H1 (cell line): ENCODE results near the gene TSR1. TPM values are rescaled to one million over a fixed set of nuclear protein-coding genes. Genes with fewer than 3 reads are reported as not detected.

Experiments
- CTCF ChIA-PET: fragments of 300-600 bp; sonication (Branson Sonifier 250); formaldehyde crosslinking; loops from one replicate; lab custom pipeline; 2021; ENCODE audit not compliant: partially characterized antibody; lab: Charles Lee
- POLR2A ChIA-PET: fragments of 300-600 bp; sonication (Branson Sonifier 250); formaldehyde crosslinking; loops from one replicate; lab custom pipeline; 2021; ENCODE audit warnings: inconsistent platforms; ENCODE audit not compliant: partially characterized antibody; lab: Charles Lee
- DNase-seq, 2 experiments: peaks; one replicate each; pipeline versions ENCODE4 v3.0.0 to v3.0.0-alpha.2; 2010 to 2022; ENCODE audit warnings: low spot score in 2 of 2, low read depth in 1 of 2, mixed read lengths in 1 of 2
- FAIRE-seq: peaks from 2 replicates; lab custom pipeline; 2011; peaks lifted over from hg19 to GRCh38; lab: Jason Lieb, UNC
- H2AFZ ChIP-seq: 2 replicates; pipeline ENCODE4 v1.8.1; 2012; ENCODE audit warnings: low read length, inconsistent platforms
- H2AK5ac ChIP-seq: 2 replicates; pipeline ENCODE4 v1.6.1; 2013; ENCODE audit warnings: low read depth, low read length
- H2BK120ac ChIP-seq: replicated peaks from 2 replicates; pipeline ENCODE3; 2013; ENCODE audit warnings: low read depth, low read length, inconsistent platforms
- H2BK12ac ChIP-seq: 2 replicates; pipeline ENCODE4 v1.6.1; 2013; ENCODE audit warnings: low read depth, low read length
- H2BK15ac ChIP-seq: 2 replicates; pipeline ENCODE4 v1.6.1; 2013; ENCODE audit warnings: low read length
- H2BK20ac ChIP-seq: 2 replicates; pipeline ENCODE4 v1.6.1; 2013; ENCODE audit warnings: low read length
- H2BK5ac ChIP-seq: 2 replicates; pipeline ENCODE4 v1.6.1; 2013; ENCODE audit warnings: low read depth, low read length
- H3K14ac ChIP-seq: 2 replicates; pipeline ENCODE4 v1.6.1; 2013; ENCODE audit warnings: inconsistent platforms; ENCODE audit not compliant: insufficient read length
- H3K18ac ChIP-seq: 2 replicates; pipeline ENCODE4 v1.6.1; 2013; ENCODE audit warnings: low read length; ENCODE audit errors: extremely low read depth
- H3K23ac ChIP-seq: 2 replicates; pipeline ENCODE4 v1.6.1; 2013; ENCODE audit warnings: inconsistent platforms; ENCODE audit not compliant: insufficient read length
- H3K23me2 ChIP-seq: 2 replicates; pipeline ENCODE4 v1.6.1; 2013; ENCODE audit warnings: low read depth, low read length
- H3K27ac ChIP-seq: 2 replicates; pipeline ENCODE4 v1.6.1; 2011; ENCODE audit warnings: low read depth, low read length, inconsistent platforms
- H3K27me3 ChIP-seq, 4 experiments: replicated peaks in 1 of 4; 1 replicate in 1 of 4; 2 replicates in 3 of 4; pipeline versions ENCODE4 v1.6.1 to v1.8.1; 2011 to 2013; ENCODE audit warnings: low read length in 3 of 4, mild to moderate bottlenecking in 3 of 4, inconsistent platforms in 2 of 4, mixed read lengths in 2 of 4, moderate library complexity in 1 of 4; ENCODE audit not compliant: control insufficient read depth in 3 of 4, insufficient read depth in 3 of 4; ENCODE audit errors: extremely low read depth in 1 of 4
- H3K36me3 ChIP-seq, 4 experiments: 2 replicates each; pipeline versions ENCODE4 v1.6.1 to v1.8.1; 2011 to 2013; ENCODE audit warnings: mild to moderate bottlenecking in 4 of 4, low read length in 3 of 4, moderate library complexity in 2 of 4, control low read depth in 1 of 4, inconsistent platforms in 1 of 4; ENCODE audit not compliant: insufficient read depth in 4 of 4, control insufficient read depth in 2 of 4
- H3K4ac ChIP-seq: replicated peaks from 2 replicates; pipeline ENCODE3; 2013; ENCODE audit warnings: low read length, low read depth, mixed read lengths, inconsistent platforms; ENCODE audit not compliant: insufficient read length
- H3K4me1 ChIP-seq, 4 experiments: replicated peaks in 1 of 4; 1 replicate in 1 of 4; 2 replicates in 3 of 4; pipeline versions ENCODE4 v1.6.1 to v1.8.1; 2011 to 2013; ENCODE audit warnings: low read length in 3 of 4, inconsistent platforms in 2 of 4, mixed read lengths in 1 of 4; ENCODE audit not compliant: insufficient read depth in 4 of 4, control insufficient read depth in 3 of 4
- H3K4me2 ChIP-seq, 2 experiments: 2 replicates each; pipeline versions ENCODE4 v1.6.1 to v1.8.1; 2011 to 2013; ENCODE audit warnings: low read depth in 2 of 2, low read length in 2 of 2, control low read depth in 1 of 2, inconsistent platforms in 1 of 2, mild to moderate bottlenecking in 1 of 2; ENCODE audit not compliant: insufficient read depth in 1 of 2
- H3K4me3 ChIP-seq, 4 experiments: fragments of 200-600, 300-600 bp in 1 of 4; sonication (generic), shearing (Covaris generic), sonication (Bioruptor Twin) in 1 of 4; 2 replicates each; pipeline versions ENCODE4 v1.5.1 to v1.8.1; 2011 to 2016; ENCODE audit warnings: low read length in 4 of 4, low read depth in 3 of 4, control low read depth in 2 of 4, inconsistent platforms in 2 of 4, mild to moderate bottlenecking in 2 of 4, mixed read lengths in 1 of 4, moderate library complexity in 1 of 4; ENCODE audit not compliant: insufficient read depth in 2 of 4; ENCODE audit errors: extremely low read depth in 1 of 4
- H3K56ac ChIP-seq: replicated peaks from 2 replicates; pipeline ENCODE3; 2013; ENCODE audit warnings: low read depth, mild to moderate bottlenecking, mixed read lengths, low read length, inconsistent platforms; ENCODE audit not compliant: insufficient read length
- H3K79me1 ChIP-seq: 2 replicates; pipeline ENCODE4 v1.6.1; 2013; ENCODE audit warnings: low read depth, low read length, control low read depth
- H3K79me2 ChIP-seq, 2 experiments: 2 replicates each; pipeline versions ENCODE4 v1.6.1 to v1.8.1; 2012 to 2013; ENCODE audit warnings: low read length in 2 of 2, mild to moderate bottlenecking in 2 of 2, inconsistent platforms in 1 of 2; ENCODE audit not compliant: insufficient read depth in 2 of 2, control insufficient read depth in 1 of 2
- H3K9ac ChIP-seq, 4 experiments: replicated peaks in 1 of 4; 1 replicate in 1 of 4; 2 replicates in 3 of 4; pipeline versions ENCODE4 v1.6.1 to v1.8.1; 2011 to 2013; ENCODE audit warnings: low read depth in 3 of 4, low read length in 3 of 4, control low read depth in 2 of 4, mild to moderate bottlenecking in 2 of 4, moderate library complexity in 2 of 4, inconsistent platforms in 1 of 4; ENCODE audit errors: extremely low read depth in 1 of 4
- H3K9me3 ChIP-seq, 2 experiments: 2 replicates each; pipeline versions ENCODE4 v1.6.1 to v1.8.1; 2012 to 2013; ENCODE audit warnings: mild to moderate bottlenecking in 2 of 2, moderate library complexity in 2 of 2, control low read depth in 1 of 2, inconsistent platforms in 1 of 2, low read depth in 1 of 2, low read length in 1 of 2, mixed read lengths in 1 of 2; ENCODE audit not compliant: insufficient read depth in 2 of 2
- H4K20me1 ChIP-seq, 2 experiments: replicated peaks in 1 of 2; 2 replicates each; pipeline versions ENCODE3 to v1.8.1; 2011 to 2013; ENCODE audit warnings: inconsistent platforms in 2 of 2, low read length in 2 of 2, mild to moderate bottlenecking in 1 of 2; ENCODE audit not compliant: insufficient read depth in 2 of 2, control insufficient read depth in 1 of 2
- H4K5ac ChIP-seq: 2 replicates; pipeline ENCODE4 v1.6.1; 2013; ENCODE audit warnings: low read length, low read depth, mixed read lengths, inconsistent platforms; ENCODE audit not compliant: insufficient read length
- H4K8ac ChIP-seq: 2 replicates; pipeline ENCODE4 v1.8.0; 2013; ENCODE audit warnings: mild to moderate bottlenecking, moderate library complexity, low read length, inconsistent platforms; ENCODE audit not compliant: insufficient read depth; ENCODE audit errors: extremely low read depth
- H4K91ac ChIP-seq: replicated peaks from 2 replicates; pipeline ENCODE3; 2013; ENCODE audit warnings: low read length, mixed read lengths, inconsistent platforms; ENCODE audit not compliant: insufficient read length
- CBX5 ChIP-seq: fragments of 300-800, 300-1000 bp; sonication (generic); IDR thresholded peaks from 2 replicates; pipeline ENCODE4 v1.7.1; 2016; ENCODE audit warnings: antibody characterized with exemption, low read length, low read depth
- CHD2 ChIP-seq: IDR thresholded peaks from 2 replicates; pipeline ENCODE4 v1.6.1; 2012; ENCODE audit warnings: low read length, improper control_type of control experiment
- RBBP5 ChIP-seq: IDR thresholded peaks from 2 replicates; pipeline ENCODE4 v1.7.1; 2012; ENCODE audit warnings: low read depth, mild to moderate bottlenecking, inconsistent platforms, low read length, moderate library complexity, borderline replicate concordance
- TCF12 ChIP-seq: IDR thresholded peaks from 2 replicates; pipeline ENCODE4 v1.6.1; 2011; ENCODE audit warnings: low read depth, mild to moderate bottlenecking, low read length
- WGBS, 2 experiments: shearing (Covaris generic) in 1 of 2; methylation state at CpG; one replicate each; pipeline versions ENCODE4 v1.1.6 to v1.1.7; 2013 to 2015; ENCODE audit warnings: low lambda C conversion rate in 2 of 2, mixed read lengths in 2 of 2, inconsistent platforms in 1 of 2, low coverage in 1 of 2, missing lambda C conversion rate in 1 of 2; ENCODE audit not compliant: insufficient replicate concordance in 2 of 2, insufficient coverage in 1 of 2, insufficient read length in 1 of 2; ENCODE audit errors: extremely low coverage in 1 of 2, missing lambda C conversion rate in 1 of 2; 5-methylcytosine and 5-hydroxymethylcytosine counted together
- polyA plus RNA-seq, 7 experiments: library from polyadenylated mRNA; depleted of rRNA in 3 of 7; stranded (reverse) in 5 of 7; unstranded in 2 of 7; fragments of >200 nt in 5 of 7; fragments of 200-250 nt in 2 of 7; gene quantifications; 1 replicate in 5 of 7; 2 replicates in 1 of 7; 4 replicates in 1 of 7; pipeline versions ENCODE4 v1.2.1 to v1.2.3, GENCODE V29; 2011 to 2013; ENCODE audit warnings: missing spikeins in 2 of 7, mixed read lengths in 2 of 7
- total RNA-seq: library from RNA; stranded (reverse); fragmentation: NEBNext Ultra II Directional; extraction: Animal tissue kit (Norgen Biotek cat#: 25700); gene quantifications from 2 replicates; pipeline ENCODE4 v1.2.1, GENCODE V29; 2021

The TSR1 gene
- total and polyA plus RNA-seq, 2 of the 8 experiments (the other 6 are each of a cell fraction or from before 2014, with no cell fraction given) = 14.5 to 69.7 TPM

- Histone ChIP-seq H3K14ac (no peak overlapping the region), H4K91ac (no peak overlapping the region), H2AFZ (no peak overlapping the region), H3K79me2 (peaks cover 0 to 4% of the 10 kb centered on the region in 2 experiments; a peak in 1 of 4 replicates), H3K27me3 (no peaks in the 10 kb centered on the region), H3K23ac (no peak overlapping the region), H3K4ac (no peak overlapping the region), H3K27ac (no peak overlapping the region), H3K18ac (no peak overlapping the region), H4K5ac (no peak overlapping the region), H3K9ac (no peak overlapping the region), H2BK5ac (no peak overlapping the region), H2BK120ac (no peak overlapping the region), H3K56ac (no peak overlapping the region), H3K23me2 (0 out of 2 replicates have a peak, but pooled peaks cover 6% of the 10 kb centered on the region), H3K36me3 (peaks cover 0 to 15% (median 2%) of the 10 kb centered on the region in 4 experiments; a peak in 4 of 8 replicates), H3K79me1 (peaks cover 2% of the 10 kb centered on the region; the same call in 1 of the 2 replicates), H3K9me3 (no peaks in the 10 kb centered on the region), H2BK12ac (no peak overlapping the region), H3K4me2 (no peak overlapping the region), H3K4me1 (peaks cover 4 to 17% (median 7%) of the 10 kb centered on the region in 4 experiments), H3K4me3 (no peak overlapping the region), H2BK20ac (no peak overlapping the region), H4K8ac (no peak overlapping the region), H2BK15ac (no peak overlapping the region), H4K20me1 (no peaks in the 10 kb centered on the region), H2AK5ac (no peak overlapping the region)
- no peak for TF ChIP-seq CBX5
- no peak for TF ChIP-seq RBBP5
- TF ChIP-seq CHD2 = no peak
- no peak for TF ChIP-seq TCF12
- DNase-seq = no peak
- 91% methylated on average over 10 of the region's 10 CpGs; no CpG with 5 or more reads in 1 of the 2 experiments for WGBS, 2 experiments
- CTCF ChIA-PET = interaction anchor here (0.6 to 1.0 kb wide), 2 partner anchors 9 to 59 kb away, joined by 3 to 4 read pairs; no protein-coding TSS in a partner anchor
- FAIRE-seq = no peak
- POLR2A ChIA-PET = interaction anchor here (1.0 kb wide), 1 partner anchor 9 kb away, joined by 5 read pairs; the partner anchor contains the start of gene TSR1
Measured at GRCh38 chr17:2344528-2344927, 8.3 kb upstream of the TSR1 start.
